Measurements from ENCODE around the gene SATB2. TPM values are rescaled to one million over a fixed set of nuclear protein-coding genes. Genes with fewer than 3 reads are reported as not detected.

Gene SATB2
- total RNA-seq, 1 experiment from 2014 or later = 22.1 TPM

GRCh38 chr2:199468561-199469513 is 11.1 kb upstream of the SATB2 start:
- Mint-ChIP-seq H3K27ac (no peak overlapping the region), H3K27me3 (ENCODE audit: low read depth) (peaks cover 92% of the 10 kb centered on the region), H3K9me3 (no peaks in the 10 kb centered on the region), H3K4me3 (peak overlapping the region; percentile 76), H3K4me1 (peaks cover 58% of the 10 kb centered on the region), H3K36me3 (no peaks in the 10 kb centered on the region)
- ChIA-PET CTCF (interaction anchor here (0.6 to 6.9 kb wide), 13 partner anchors 9 to 1163 kb away, joined by 3 to 136 read pairs (median 4); partner anchors contain the start of gene SATB2), POLR2A (interaction anchor here (1.0 to 1.2 kb wide), 2 partner anchors 9 to 14 kb away, joined by 3 to 5 read pairs; no protein-coding TSS in a partner anchor)
- ATAC-seq (peak; percentile 18), DNase-seq (ENCODE audit: low spot score) (peak; percentile 71)
- TF ChIP-seq ATF1 (CRISPR knock-in tag; IDR thresholded peaks at IDR 0.05) = no peak
- no peak for TF ChIP-seq ZMAT4 (CRISPR knock-in tag; IDR thresholded peaks at IDR 0.05)
- TF ChIP-seq PRDM15 (CRISPR knock-in tag; IDR thresholded peaks at IDR 0.05) = no peak
- no peak for TF ChIP-seq E2F5 (CRISPR knock-in tag; IDR thresholded peaks at IDR 0.05)
- TF ChIP-seq NR3C1 (CRISPR knock-in tag; conservative IDR thresholded peaks at IDR 0.05; ENCODE audit: low read depth) = no peak
- TF ChIP-seq E2F4 (CRISPR knock-in tag; IDR thresholded peaks at IDR 0.05; ENCODE audit: borderline replicate concordance, low read depth) = no peak
- TF ChIP-seq CDX4 (CRISPR knock-in tag; IDR thresholded peaks at IDR 0.05; ENCODE audit: borderline replicate concordance) = no peak
- TF ChIP-seq FOXJ3 (CRISPR knock-in tag; IDR thresholded peaks at IDR 0.05; ENCODE audit: borderline replicate concordance) = no peak
- TF ChIP-seq ERG (CRISPR knock-in tag; IDR thresholded peaks at IDR 0.05) = no peak
- TF ChIP-seq AR (CRISPR knock-in tag; IDR thresholded peaks at IDR 0.05) = no peak
- no peak for TF ChIP-seq TP53 (CRISPR knock-in tag; IDR thresholded peaks at IDR 0.05)
- no peak for TF ChIP-seq PRRX2 (CRISPR knock-in tag; IDR thresholded peaks at IDR 0.05)
- no peak for TF ChIP-seq HMGXB4 (CRISPR knock-in tag; IDR thresholded peaks at IDR 0.05)
- no peak for TF ChIP-seq CTCF (IDR thresholded peaks at IDR 0.05)

All from WTC11 (cell line).